Measurements from ENCODE around the gene OSBPL8.

GRCh38 chr12:76520348-76520747 lies 39.2 kb downstream of the OSBPL8 start:
- TF ChIP-seq CTCF (IDR thresholded peaks at IDR 0.05; ENCODE audit: insufficient read depth, low read length, poor library complexity, severe bottlenecking) (no peak), EZH2phosphoT487 (conservative IDR thresholded peaks at IDR 0.05; ENCODE audit: low read length) (no peak)
